Measurements from ENCODE around the gene SORL1.

Gene SORL1

DNA sequence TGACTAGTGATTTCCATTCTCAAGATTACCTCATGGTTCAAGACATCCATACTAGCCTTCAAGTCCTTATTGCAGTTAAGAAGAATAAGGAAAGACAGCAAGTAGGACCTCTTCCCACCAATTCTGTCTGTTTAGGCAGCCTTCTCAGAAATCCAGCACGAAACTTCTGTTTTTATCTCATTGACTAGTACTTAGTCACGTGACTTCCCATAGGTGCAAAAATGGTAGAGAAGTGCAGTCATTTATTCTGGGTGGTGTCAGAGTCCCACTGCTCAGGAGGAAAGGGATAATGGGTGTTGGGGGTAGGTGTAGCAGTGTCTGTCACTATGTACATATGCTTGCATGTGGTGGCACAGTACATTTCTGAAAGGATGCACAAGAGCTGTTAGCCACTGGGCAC, 58.3 kb downstream of the SORL1 start:
- DNase-seq, result no peak
- Histone ChIP-seq H3K27me3 (replicated peaks) (no peaks in the 10 kb centered on the region), H3K4me3 (ENCODE audit: low read depth, low read length) (no peak overlapping the region), H3K36me3 (replicated peaks) (no peaks in the 10 kb centered on the region), H3K27ac (no peak overlapping the region)
- in situ Hi-C loops (cut with HindIII; ENCODE audit: low pct_ligation_motif_present, low sequenced_read_pairs), result no loop called here
- TF ChIP-seq, protein P1, sequence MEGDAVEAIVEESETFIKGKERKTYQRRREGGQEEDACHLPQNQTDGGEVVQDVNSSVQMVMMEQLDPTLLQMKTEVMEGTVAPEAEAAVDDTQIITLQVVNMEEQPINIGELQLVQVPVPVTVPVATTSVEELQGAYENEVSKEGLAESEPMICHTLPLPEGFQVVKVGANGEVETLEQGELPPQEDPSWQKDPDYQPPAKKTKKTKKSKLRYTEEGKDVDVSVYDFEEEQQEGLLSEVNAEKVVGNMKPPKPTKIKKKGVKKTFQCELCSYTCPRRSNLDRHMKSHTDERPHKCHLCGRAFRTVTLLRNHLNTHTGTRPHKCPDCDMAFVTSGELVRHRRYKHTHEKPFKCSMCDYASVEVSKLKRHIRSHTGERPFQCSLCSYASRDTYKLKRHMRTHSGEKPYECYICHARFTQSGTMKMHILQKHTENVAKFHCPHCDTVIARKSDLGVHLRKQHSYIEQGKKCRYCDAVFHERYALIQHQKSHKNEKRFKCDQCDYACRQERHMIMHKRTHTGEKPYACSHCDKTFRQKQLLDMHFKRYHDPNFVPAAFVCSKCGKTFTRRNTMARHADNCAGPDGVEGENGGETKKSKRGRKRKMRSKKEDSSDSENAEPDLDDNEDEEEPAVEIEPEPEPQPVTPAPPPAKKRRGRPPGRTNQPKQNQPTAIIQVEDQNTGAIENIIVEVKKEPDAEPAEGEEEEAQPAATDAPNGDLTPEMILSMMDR (IDR thresholded peaks at IDR 0.05; ENCODE audit: low read depth, low read length, missing control alignments), result no peak

DNA sequence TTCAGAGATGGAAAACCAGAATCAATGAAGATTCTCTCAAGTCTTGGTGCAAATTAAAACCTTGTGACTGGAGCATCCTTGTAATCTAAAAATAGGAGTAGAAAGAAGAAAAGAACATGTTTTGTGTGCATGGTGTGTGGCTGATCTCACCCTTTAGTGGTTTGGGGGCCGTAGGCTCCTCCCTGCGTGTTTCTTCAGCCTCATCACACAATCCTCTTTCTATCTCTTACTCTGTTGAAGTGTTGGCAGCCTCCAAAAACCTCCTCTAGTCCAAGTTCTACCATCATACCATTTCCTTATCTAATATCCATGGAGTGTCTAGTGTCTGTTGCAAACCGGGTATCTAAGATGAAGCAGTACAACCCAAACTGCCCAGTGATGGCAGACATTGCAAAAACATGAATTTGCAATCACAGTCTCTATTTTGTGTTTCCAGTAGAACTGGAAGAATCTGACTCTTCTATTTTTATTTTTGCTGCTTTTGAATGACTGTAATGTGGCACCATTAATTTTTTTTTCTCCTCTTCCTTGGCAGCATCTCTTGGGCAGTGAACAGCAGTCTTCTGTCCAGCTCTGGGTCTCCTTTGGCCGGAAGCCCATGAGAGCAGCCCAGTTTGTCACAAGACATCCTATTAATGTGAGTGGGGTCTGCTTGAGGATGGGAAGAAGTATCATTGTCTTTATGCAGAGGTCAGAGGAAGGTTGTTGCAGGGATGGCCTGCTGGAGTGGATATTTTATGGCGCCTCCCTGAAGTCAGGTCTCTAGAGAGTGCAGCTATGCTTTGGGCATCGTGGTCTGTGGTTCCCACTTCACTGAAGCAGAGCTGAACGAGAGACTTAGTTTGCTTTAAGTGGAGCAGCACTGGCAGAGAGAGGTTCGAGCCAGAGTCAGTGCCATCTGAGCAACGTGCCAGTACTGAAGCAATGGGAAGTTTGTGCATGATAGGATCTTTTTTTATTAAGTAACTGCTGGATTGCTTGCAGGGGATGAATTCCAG, 60.7 kb downstream of the SORL1 start:
- no peak overlapping the region for H3K27ac ChIP-seq
- no peak overlapping the region for H3K4me3 ChIP-seq (ENCODE audit: low read depth, low read length)
- no peak for DNase-seq
- H3K36me3 ChIP-seq (replicated peaks), result no peaks in the 10 kb centered on the region
- H3K27me3 ChIP-seq (replicated peaks), result no peaks in the 10 kb centered on the region
- TF ChIP-seq, protein P1 (IDR thresholded peaks at IDR 0.05; ENCODE audit: low read depth, low read length, missing control alignments), result no peak
- in situ Hi-C loops (cut with HindIII; ENCODE audit: low pct_ligation_motif_present, low sequenced_read_pairs), result no loop called here

DNA sequence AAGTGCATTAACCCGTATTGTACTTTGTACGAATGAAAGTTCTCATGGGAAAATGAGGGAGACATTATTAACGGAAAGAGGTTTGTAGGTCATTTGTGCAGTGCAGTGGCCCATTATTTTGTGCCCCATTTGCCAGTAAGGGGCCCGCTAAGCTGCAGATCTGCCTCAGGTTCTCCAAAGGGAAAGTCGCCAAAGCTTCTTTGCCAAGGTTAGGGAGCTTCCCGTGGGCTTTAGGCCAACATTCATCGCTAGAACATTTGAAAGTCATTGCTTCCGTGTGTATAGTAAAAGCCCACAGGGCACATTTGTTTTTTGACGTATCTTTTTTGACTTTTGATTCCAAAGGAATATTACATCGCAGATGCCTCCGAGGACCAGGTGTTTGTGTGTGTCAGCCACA, 61.7 kb downstream of the SORL1 start:
- Histone ChIP-seq H3K4me3 (ENCODE audit: low read depth, low read length) (no peak overlapping the region), H3K27ac (no peak overlapping the region), H3K36me3 (replicated peaks) (no peaks in the 10 kb centered on the region), H3K27me3 (replicated peaks) (no peaks in the 10 kb centered on the region)
- in situ Hi-C loops (cut with HindIII; ENCODE audit: low pct_ligation_motif_present, low sequenced_read_pairs), result no loop called here
- no peak for DNase-seq
- TF ChIP-seq, protein P1 (IDR thresholded peaks at IDR 0.05; ENCODE audit: low read depth, low read length, missing control alignments), result no peak

DNA sequence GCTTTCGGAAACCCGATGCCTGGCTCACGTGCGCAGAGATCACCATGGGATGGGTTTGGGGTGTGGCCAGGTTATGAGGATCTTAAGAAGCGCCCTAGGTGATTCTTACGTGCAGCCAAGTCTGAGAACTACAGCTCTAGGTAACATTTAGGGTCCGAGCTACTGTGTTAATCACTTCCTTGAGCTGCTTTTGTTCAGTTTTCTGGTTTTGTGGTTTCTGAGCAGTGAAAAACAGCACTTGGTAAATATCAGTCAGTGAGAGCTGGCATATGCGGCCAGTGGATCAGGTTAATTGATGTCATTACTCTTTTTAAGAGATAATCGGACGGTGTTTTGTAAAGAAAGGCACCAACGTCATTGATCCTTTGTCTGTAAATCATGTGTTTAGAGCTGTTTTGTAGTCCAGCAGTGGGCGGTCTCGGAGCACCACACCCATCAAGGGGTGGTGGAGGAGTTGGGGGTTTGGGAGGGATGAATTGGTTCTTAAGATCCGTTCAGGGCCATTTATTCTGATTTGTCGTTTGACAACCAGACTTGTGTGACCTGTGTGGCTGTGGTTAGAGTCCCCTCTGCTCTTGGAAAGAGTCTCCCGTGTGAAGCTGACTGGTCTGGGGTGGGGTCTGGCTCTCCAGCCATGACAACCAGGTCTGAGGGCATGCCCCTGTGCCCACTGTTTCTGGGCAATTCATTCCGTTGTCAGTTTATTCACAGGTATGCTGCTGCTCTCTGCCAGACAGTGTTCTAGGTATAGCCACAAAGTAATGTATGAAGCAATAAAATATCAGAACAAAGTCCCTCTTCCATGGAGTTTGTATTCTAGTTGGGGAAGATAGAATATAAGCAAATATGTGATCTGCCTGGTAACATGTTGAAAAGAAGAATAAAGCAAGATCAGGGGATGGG, 62.6 kb downstream of the SORL1 start:
- TF ChIP-seq, protein P1 (IDR thresholded peaks at IDR 0.05; ENCODE audit: low read depth, low read length, missing control alignments), result no peak
- no peaks in the 10 kb centered on the region for H3K36me3 ChIP-seq (replicated peaks)
- no peak overlapping the region for H3K4me3 ChIP-seq (ENCODE audit: low read depth, low read length)
- no peaks in the 10 kb centered on the region for H3K27me3 ChIP-seq (replicated peaks)
- in situ Hi-C loops (cut with HindIII; ENCODE audit: low pct_ligation_motif_present, low sequenced_read_pairs), result no loop called here
- DNase-seq, result no peak
- no peak overlapping the region for H3K27ac ChIP-seq

DNA sequence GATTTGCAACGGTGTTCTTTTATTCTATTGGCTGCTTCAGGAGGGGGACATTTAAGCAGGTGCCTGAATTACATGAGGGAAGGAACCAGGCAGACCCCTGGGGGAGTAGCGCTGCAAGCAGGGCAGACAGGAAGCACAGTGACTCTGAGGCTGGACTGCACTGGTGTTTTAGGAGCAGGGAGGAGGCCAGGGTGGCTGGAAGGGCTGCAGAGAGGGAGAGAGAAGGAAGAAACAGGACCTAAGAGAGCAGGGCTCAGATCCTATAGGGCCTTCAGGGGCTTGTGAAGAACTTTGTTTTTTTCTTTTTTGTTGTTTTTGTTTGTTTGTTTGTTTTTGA, 63.2 kb downstream of the SORL1 start:
- H3K27ac ChIP-seq, result no peak overlapping the region
- no peak overlapping the region for H3K4me3 ChIP-seq (ENCODE audit: low read depth, low read length)
- in situ Hi-C loops (cut with HindIII; ENCODE audit: low pct_ligation_motif_present, low sequenced_read_pairs), result no loop called here
- TF ChIP-seq, protein P1 (IDR thresholded peaks at IDR 0.05; ENCODE audit: low read depth, low read length, missing control alignments), result no peak
- H3K27me3 ChIP-seq (replicated peaks), result no peaks in the 10 kb centered on the region
- no peaks in the 10 kb centered on the region for H3K36me3 ChIP-seq (replicated peaks)
- DNase-seq, result no peak

Data from brain microvascular endothelial cell (primary cell).